GM12878 (cell line): ENCODE measurements around the gene KISS1R. TPM values are rescaled to one million over a fixed set of nuclear protein-coding genes. Genes with fewer than 3 reads are reported as not detected.

Experiments
- ATAC-seq: fragments of 200-7000 bp; cut with Tn5 transposase; 3 replicates; pipeline ENCODE4 v1.9.1; 2020; ENCODE audit warnings: mild to moderate bottlenecking, moderate library complexity
- BruUV-seq: library from RNA; stranded (reverse); fragments of 400-500 nt; replicated peaks from 2 replicates; lab custom pipeline; 2021; lab: Mats Ljungman, UMichigan
- CTCF ChIA-PET: fragments of 300-600 bp; sonication (Branson Sonifier 250); formaldehyde crosslinking; extraction: SDS; loops from one replicate; lab custom pipeline; 2021; ENCODE audit warnings: inconsistent platforms; lab: Yijun Ruan, JAX
- POLR2A ChIA-PET: fragments of 350-600 bp; formaldehyde crosslinking; extraction: SDS; loops from one replicate; lab custom pipeline; 2021; ENCODE audit warnings: inconsistent platforms; lab: Charles Lee
- RAD21 ChIA-PET: fragments of 300-600 bp; sonication (Branson Sonifier 250); formaldehyde crosslinking; loops from one replicate; lab custom pipeline; 2023; ENCODE audit warnings: antibody characterized with exemption; ENCODE audit not compliant: unreplicated experiment; lab: Charles Lee
- SMC1A ChIA-PET: fragments of 300-600 bp; sonication (Branson Sonifier 250); formaldehyde crosslinking; loops from one replicate; lab custom pipeline; 2023; ENCODE audit not compliant: unreplicated experiment, uncharacterized antibody; lab: Charles Lee
- DNase-seq: peaks from one replicate; pipeline ENCODE4 v3.0.0-alpha.2; 2011; ENCODE audit warnings: low read depth, low spot score
- FAIRE-seq: peaks from 3 replicates; lab custom pipeline; 2011; peaks lifted over from hg19 to GRCh38; lab: Jason Lieb, UNC
- H2AFZ ChIP-seq: 2 replicates; pipeline ENCODE4 v1.6.0; 2011; ENCODE audit warnings: low read depth, low read length, control low read depth; ENCODE audit not compliant: control insufficient read depth
- H3K27ac ChIP-seq: 2 replicates; pipeline ENCODE4 v1.5.1; 2011; ENCODE audit warnings: control low read depth; ENCODE audit not compliant: control insufficient read depth, insufficient read depth
- H3K27me3 ChIP-seq, 2 experiments: replicated peaks in 1 of 2; 2 replicates each; pipeline versions ENCODE4 v1.6.0 to v1.6.1; 2011; ENCODE audit warnings: low read length in 1 of 2; ENCODE audit not compliant: control insufficient read depth in 2 of 2, insufficient read depth in 2 of 2
- H3K36me3 ChIP-seq, 2 experiments: 2 replicates each; pipeline ENCODE4 v1.5.1; 2011; ENCODE audit warnings: low read length in 1 of 2; ENCODE audit not compliant: control insufficient read depth in 2 of 2, insufficient read depth in 2 of 2
- H3K4me1 ChIP-seq: 2 replicates; pipeline ENCODE4 v1.6.1; 2011; ENCODE audit warnings: mild to moderate bottlenecking, low read length, moderate library complexity, mixed read lengths; ENCODE audit not compliant: control insufficient read depth, insufficient read depth
- H3K4me2 ChIP-seq: 2 replicates; pipeline ENCODE4 v1.6.0; 2011; ENCODE audit warnings: control low read depth; ENCODE audit not compliant: control insufficient read depth, insufficient read depth
- H3K4me3 ChIP-seq: fragments of 200-600 bp; sonication (generic); 2 replicates; pipeline ENCODE4 v1.5.1; 2016
- H3K79me2 ChIP-seq: 2 replicates; pipeline ENCODE4 v1.6.0; 2011; ENCODE audit warnings: low read length; ENCODE audit not compliant: control insufficient read depth, insufficient read depth
- H3K9ac ChIP-seq: 2 replicates; pipeline ENCODE4 v1.8.0; 2011; ENCODE audit warnings: low read length, control low read depth, mixed read lengths; ENCODE audit not compliant: control insufficient read depth, insufficient read depth
- H3K9me3 ChIP-seq: replicated peaks from 3 replicates; pipeline ENCODE4 v1.5.1; 2011; ENCODE audit warnings: mild to moderate bottlenecking, low read length; ENCODE audit not compliant: control insufficient read depth, insufficient read depth
- H4K20me1 ChIP-seq: 2 replicates; pipeline ENCODE4 v1.6.0; 2011; ENCODE audit not compliant: control insufficient read depth, insufficient read depth
- CREM ChIP-seq: IDR thresholded peaks from 2 replicates; pipeline ENCODE4 v1.6.1; 2014; ENCODE audit warnings: antibody characterized with exemption, low read depth
- FOXK2 ChIP-seq: fragments of 450-650 bp; IDR thresholded peaks from 2 replicates; pipeline ENCODE4 v1.6.1; 2017; ENCODE audit warnings: mild to moderate bottlenecking, moderate library complexity
- FOXM1 ChIP-seq: IDR thresholded peaks from 2 replicates; pipeline ENCODE4 v1.6.1; 2012; ENCODE audit warnings: low read depth, mild to moderate bottlenecking, inconsistent platforms, low read length, moderate library complexity
- HSF1 ChIP-seq: fragments of 150-350 bp; IDR thresholded peaks from 2 replicates; pipeline ENCODE4 v1.6.1; 2014; ENCODE audit warnings: mild to moderate bottlenecking, low read depth, low read length
- MTA2 ChIP-seq: fragments of 450-650 bp; IDR thresholded peaks from 2 replicates; pipeline ENCODE4 v1.6.1; 2016; ENCODE audit warnings: low read depth, mild to moderate bottlenecking, moderate library complexity
- NR2C2 ChIP-seq: IDR thresholded peaks from 2 replicates; pipeline ENCODE4 v1.6.1; 2011; ENCODE audit warnings: borderline replicate concordance, low read depth; ENCODE audit not compliant: control insufficient read depth, insufficient read length
- NR2F1 ChIP-seq: fragments of 450-650 bp; conservative IDR thresholded peaks from 2 replicates; pipeline ENCODE4 v1.6.1; 2017; ENCODE audit warnings: mild to moderate bottlenecking
- REST ChIP-seq: IDR thresholded peaks from 2 replicates; pipeline ENCODE4 v1.6.1; 2012; ENCODE audit warnings: mild to moderate bottlenecking, low read depth, low read length
- RUNX3 ChIP-seq: IDR thresholded peaks from 2 replicates; pipeline ENCODE4 v1.6.1; 2012; ENCODE audit warnings: low read length, inconsistent platforms
- SREBF1 ChIP-seq: IDR thresholded peaks from 2 replicates; pipeline ENCODE4 v1.6.1; 2012; ENCODE audit warnings: mild to moderate bottlenecking, low read length
- SREBF2 ChIP-seq: IDR thresholded peaks from 2 replicates; pipeline ENCODE4 v1.6.1; 2012; ENCODE audit warnings: mild to moderate bottlenecking, low read length
- SUZ12 ChIP-seq: fragments of 200-600 bp; sonication (generic); IDR thresholded peaks from one replicate; pipeline ENCODE4 v1.6.1; 2018; ENCODE audit warnings: antibody characterized with exemption, mild to moderate bottlenecking; ENCODE audit not compliant: unreplicated experiment
- ZNF384 ChIP-seq: IDR thresholded peaks from 2 replicates; pipeline ENCODE4 v1.6.1; 2012; ENCODE audit warnings: low read depth, mild to moderate bottlenecking, low read length, improper control_type of control experiment, borderline replicate concordance
- ZNF592 ChIP-seq: fragments of 450-650 bp; IDR thresholded peaks from 2 replicates; pipeline ENCODE4 v1.6.1; 2017; ENCODE audit warnings: mild to moderate bottlenecking, moderate library complexity
- WGBS: methylation state at CpG from one replicate; pipeline ENCODE4 v1.1.6; 2016; ENCODE audit warnings: low lambda C conversion rate; ENCODE audit not compliant: insufficient replicate concordance, insufficient coverage; ENCODE audit errors: missing lambda C conversion rate; 5-methylcytosine and 5-hydroxymethylcytosine counted together
- in situ Hi-C: fragments of 300-500 bp; cut with MboI; formaldehyde crosslinking; loops from 9 replicates; pipeline ENCODE4 v1.14.3; 2018; ENCODE audit warnings: mixed read lengths
- intact Hi-C: fragments of 100-400 bp; cut with micrococcal nuclease; formaldehyde crosslinking; loops from one replicate; pipeline ENCODE4 v1.14.2; 2022; ENCODE audit not compliant: unreplicated experiment
- polyA plus RNA-seq, 11 experiments: library from polyadenylated mRNA; depleted of rRNA in 4 of 11; unstranded in 6 of 11; stranded (reverse) in 5 of 11; fragments of >200 nt; fragmentation: Nextera tagmentation in 4 of 11; fragmentation: Illumina TruSeq in 1 of 11; extraction: Ambion mirVana in 4 of 11; extraction: Trizol in 1 of 11; gene quantifications; 1 replicate in 1 of 11; 2 replicates in 10 of 11; pipeline versions ENCODE4 v1.2.1 to v1.2.3, GENCODE V29; 2011 to 2016; ENCODE audit warnings: inconsistent platforms in 2 of 11, missing spikeins in 2 of 11, low read depth in 1 of 11
- total RNA-seq, 4 experiments: library from RNA; depleted of rRNA in 3 of 4; stranded (reverse); fragments of >200 nt in 3 of 4; fragmentation: Illumina TruSeq in 1 of 4; extraction: Trizol in 1 of 4; gene quantifications; 2 replicates each; pipeline versions ENCODE4 v1.2.1 to v1.2.3, GENCODE V29; 2013 to 2021

The KISS1R gene
- total and polyA plus RNA-seq, 10 of the 15 experiments (the other 5 are each of a cell fraction or from before 2014, with no cell fraction given), result 0.13 to 2.7 (median 1.4) TPM; not detected in 3

- FAIRE-seq (peak; percentile 92), ATAC-seq (peak; percentile 81), DNase-seq (peak; percentile 70)
- CTCF ChIA-PET, result interaction anchor here (0.6 to 2.3 kb wide), 5 partner anchors 27 to 381 kb away, joined by 3 to 9 read pairs (median 7); partner anchors contain the start of gene WDR18
- RAD21 ChIA-PET, result interaction anchor here (0.8 to 4.8 kb wide), 4 partner anchors 25 to 192 kb away, joined by 3 to 20 read pairs (median 4); partner anchors contain the start of gene WDR18
- intact Hi-C loops (no loop called here), in situ Hi-C loops (no loop called here)
- peak overlapping the region; percentile 71; the same call in 1 of the 2 replicates for H3K4me3 ChIP-seq
- H3K27ac ChIP-seq, result peak overlapping the region; percentile 95
- H2AFZ ChIP-seq, result no peak overlapping the region
- POLR2A ChIA-PET, result interaction anchor here (0.6 to 1.1 kb wide), 3 partner anchors 17 to 949 kb away, joined by 3 to 7 read pairs (median 5); partner anchors contain the start of gene WDR18
- peaks cover 5 to 11% of the 10 kb centered on the region in 2 experiments for H3K36me3 ChIP-seq
- H3K79me2 ChIP-seq, result peaks cover 51% of the 10 kb centered on the region
- no TSS peak for BruUV-seq
- H3K27me3 ChIP-seq, result no peaks in the 10 kb centered on the region
- peak overlapping the region; percentile 61; the same call in 1 of the 2 replicates for H3K9ac ChIP-seq
- SMC1A ChIA-PET, result interaction anchor here (1.5 kb wide), 1 partner anchor 29 kb away, joined by 5 read pairs; the partner anchor contains the start of gene WDR18
- H3K9me3 ChIP-seq, result no peaks in the 10 kb centered on the region
- H4K20me1 ChIP-seq, result peaks cover 3% of the 10 kb centered on the region; the same call in 1 of the 2 replicates
- peak overlapping the region; percentile 98 for H3K4me2 ChIP-seq
- peaks cover 53% of the 10 kb centered on the region for H3K4me1 ChIP-seq
- 1% methylated on average over 27 of the region's 43 CpGs for WGBS
- no peak for TF ChIP-seq ZNF384
- no peak for TF ChIP-seq SREBF2
- TF ChIP-seq MTA2, result peak; percentile 90
- no peak for TF ChIP-seq SREBF1
- TF ChIP-seq CREM, result peak; percentile 73
- no peak for TF ChIP-seq HSF1
- peak; percentile 94 for TF ChIP-seq NR2F1
- no peak for TF ChIP-seq ZNF592
- TF ChIP-seq NR2C2, result no peak
- TF ChIP-seq FOXM1, result peak; percentile 74; the same call in 1 of the 2 replicates
- no peak for TF ChIP-seq SUZ12
- TF ChIP-seq REST, result no peak
- no peak for TF ChIP-seq FOXK2
- TF ChIP-seq RUNX3, result peak; percentile 95
Measured at GRCh38 chr19:954672-955494, 37.8 kb downstream of the KISS1R start.
